Subcutaneous adipose tissue (tissue), 4 donors: ENCODE results near the gene RAB40C. TPM values are rescaled to one million over a fixed set of nuclear protein-coding genes. Genes with fewer than 3 reads are reported as not detected.

Source experiments
- CTCF ChIP-seq: fragments of 450-650 bp; IDR thresholded peaks from one replicate; pipeline ENCODE4 v1.5.1; 2016; ENCODE audit warnings: low read depth, mild to moderate bottlenecking, control low read depth, antibody characterized with exemption, moderate library complexity
- total RNA-seq, 4 donors: library from RNA; depleted of rRNA; stranded (reverse); fragments of >200 nt; gene quantifications; one replicate each; pipeline ENCODE4 v1.1.0, GENCODE V29; 2016

RAB40C gene
- total RNA-seq, 4 donors from 2014 or later: 7.7 to 32.2 (median 12.3) TPM

GRCh38 chr16:652454-653305 lies 62.8 kb downstream of the RAB40C start:
- no peak for TF ChIP-seq CTCF

- no peak for TF ChIP-seq CTCF
These were observed 64.2 kb downstream of the RAB40C start for GRCh38 chr16:654034-654433.

- no peak for TF ChIP-seq CTCF
These were observed 67.6 kb downstream of the RAB40C start for GRCh38 chr16:657487-657886.

- TF ChIP-seq CTCF: no peak
These were observed 69.1 kb downstream of the RAB40C start for GRCh38 chr16:658679-659571.

GRCh38 chr16:659618-660017 lies 69.8 kb downstream of the RAB40C start:
- TF ChIP-seq CTCF: no peak

- TF ChIP-seq CTCF: no peak
These were observed 70.2 kb downstream of the RAB40C start for GRCh38 chr16:660132-660458.
